ENCODE results near the gene TEX51.

DNA sequence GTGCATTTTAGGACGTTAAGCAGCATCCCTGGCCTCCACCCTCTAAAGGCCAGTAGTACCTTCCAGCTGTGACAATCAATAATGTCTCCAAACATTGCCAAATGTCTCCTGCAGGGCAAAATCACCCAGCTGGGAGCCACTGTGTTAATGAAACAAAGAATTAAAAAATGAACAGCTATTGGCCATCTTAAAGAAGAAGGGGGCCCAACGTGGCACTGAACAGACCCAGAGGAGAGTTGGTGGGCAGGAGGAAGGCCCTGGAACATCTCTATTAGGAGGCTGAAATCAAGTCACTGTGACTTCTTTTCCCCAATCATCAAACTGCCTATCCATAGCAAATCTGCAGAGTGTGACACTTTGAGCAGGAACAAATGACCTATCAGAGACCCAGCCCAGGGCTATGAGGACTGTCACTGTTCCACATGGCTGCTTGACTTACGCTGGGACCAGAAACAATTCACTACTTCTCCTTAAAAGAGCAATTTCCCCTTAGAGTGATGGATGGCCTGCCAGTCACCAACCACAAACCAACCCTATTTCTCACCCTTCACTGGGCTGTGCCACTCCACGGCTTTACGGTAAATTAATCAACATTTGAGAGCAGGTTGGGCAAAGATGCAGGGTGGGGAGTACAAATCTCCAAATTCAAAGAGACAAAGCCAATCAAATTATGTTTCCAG lies 35.2 kb upstream of the TEX51 start:
- no peak for TF ChIP-seq GATA2 (IDR thresholded peaks at IDR 0.05; ENCODE audit: low read depth, low read length)
- TF ChIP-seq GATA3 (IDR thresholded peaks at IDR 0.05; ENCODE audit: low read depth, low read length) = no peak
